ENCODE data around the gene BOLL. TPM values are rescaled to one million over a fixed set of nuclear protein-coding genes. Genes with fewer than 3 reads are reported as not detected.

BOLL gene
- total RNA-seq, 1 experiment from 2014 or later: not detected

DNA sequence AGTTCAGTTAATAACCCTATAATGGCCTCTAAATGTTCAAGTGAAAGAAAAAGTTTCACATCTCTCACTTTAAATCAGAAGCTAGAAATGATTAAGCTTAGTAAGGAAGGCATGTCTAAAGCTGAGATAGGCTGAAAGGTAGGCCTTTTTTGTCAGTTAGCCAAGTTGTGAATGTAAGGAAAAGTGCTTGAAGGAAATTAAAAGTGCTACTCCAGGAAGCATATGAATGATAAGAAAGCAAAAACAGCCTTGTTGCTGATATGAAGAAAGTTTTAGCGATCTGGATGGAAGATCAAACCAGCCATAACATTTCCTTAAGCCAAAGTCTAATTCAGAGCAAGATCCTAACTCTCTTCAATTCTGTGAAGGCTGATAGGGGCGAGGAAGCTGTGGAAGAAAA, 29.4 kb upstream of the BOLL start:
- Histone ChIP-seq H3K4me2 (ENCODE audit: insufficient read depth, insufficient read length, low read length) (no peak overlapping the region), H2BK5ac (ENCODE audit: insufficient read length, low read length) (no peak overlapping the region), H4K8ac (replicated peaks; ENCODE audit: insufficient read length, low read depth, low read length) (no peak overlapping the region), H4K20me1 (ENCODE audit: control insufficient read depth, insufficient read depth, insufficient read length) (no peaks in the 10 kb centered on the region), H2BK15ac (ENCODE audit: low read depth, low read length) (no peak overlapping the region), H3K9me3 (ENCODE audit: control insufficient read depth, low read depth, low read length) (no peaks in the 10 kb centered on the region), H4K91ac (ENCODE audit: insufficient read length, low read depth, low read length) (no peak overlapping the region), H3K27ac (ENCODE audit: insufficient read length, low read depth, low read length) (no peak overlapping the region), H3K56ac (ENCODE audit: insufficient read length, low read depth, low read length) (no peak overlapping the region), H3K9ac (ENCODE audit: extremely low read depth, insufficient read length, low read length) (no peak overlapping the region), H4K5ac (ENCODE audit: insufficient read length, low read depth, low read length) (no peak overlapping the region), H3K18ac (ENCODE audit: insufficient read length, low read depth, low read length) (no peak overlapping the region), H2AK5ac (ENCODE audit: insufficient read length, low read length) (no peak overlapping the region), H3K4ac (ENCODE audit: low read depth, low read length) (no peak overlapping the region), H3T11ph (ENCODE audit: low read length) (no peak overlapping the region), H3K23me2 (ENCODE audit: insufficient read length, low read depth, low read length, poor library complexity, severe bottlenecking) (no peaks in the 10 kb centered on the region), H3K23ac (ENCODE audit: insufficient read length, low read depth, low read length) (no peak overlapping the region), H3K4me1 (ENCODE audit: insufficient read depth, low read length) (no peaks in the 10 kb centered on the region), H2AFZ (ENCODE audit: low read length) (no peak overlapping the region), H2BK120ac (ENCODE audit: low read depth, low read length, poor library complexity, severe bottlenecking) (no peak overlapping the region), H3K14ac (ENCODE audit: insufficient read depth, low read length) (no peak overlapping the region), H2BK12ac (ENCODE audit: insufficient read length, low read depth, low read length) (no peak overlapping the region), H3K79me2 (ENCODE audit: insufficient read depth, low read length) (no peaks in the 10 kb centered on the region), H3K27me3 (ENCODE audit: insufficient read depth, low read length) (no peaks in the 10 kb centered on the region), H3K79me1 (ENCODE audit: insufficient read depth, low read depth, low read length, poor library complexity, severe bottlenecking) (no peaks in the 10 kb centered on the region), H2BK20ac (ENCODE audit: low read depth, low read length, poor library complexity, severe bottlenecking) (no peak overlapping the region)
- Mint-ChIP-seq H3K36me3 (ENCODE audit: insufficient read depth in 1 of 3, low read depth in 3 of 3) (no peaks in the 10 kb centered on the region), H3K27me3 (ENCODE audit: low read depth) (peaks cover 4% of the 10 kb centered on the region), H3K4me1 (no peaks in the 10 kb centered on the region), H3K4me3 (no peak overlapping the region), H3K27ac (no peak overlapping the region; a peak in 2 of 7 replicates), H3K9me3 (no peaks in the 10 kb centered on the region)
- no peak for DNase-seq
- WGBS (ENCODE audit: extremely low coverage, insufficient read length, low lambda C conversion rate): no CpG with 5 or more reads among the region's 2 CpGs
- no peak for TF ChIP-seq CTCF (conservative IDR thresholded peaks at IDR 0.05)

Data from H9 (cell line).